Endothelial cell (in vitro differentiated cells): ENCODE results near the gene NEGR1. TPM values are rescaled to one million over a fixed set of nuclear protein-coding genes. Genes with fewer than 3 reads are reported as not detected.

Experiments used
- DNase-seq: peaks from one replicate; pipeline ENCODE4 v3.0.0; 2021; ENCODE audit warnings: low spot score
- H3K27ac Mint-ChIP-seq: one replicate; pipeline ENCODE4 v1.8.0; 2021; ENCODE audit warnings: mixed read lengths, inconsistent platforms; ENCODE audit not compliant: unreplicated experiment
- H3K27me3 Mint-ChIP-seq: one replicate; pipeline ENCODE4 v1.8.0; 2021; ENCODE audit warnings: mild to moderate bottlenecking, moderate library complexity, mixed read lengths, inconsistent platforms; ENCODE audit not compliant: unreplicated experiment
- H3K36me3 Mint-ChIP-seq: one replicate; pipeline ENCODE4 v1.8.0; 2021; ENCODE audit warnings: mild to moderate bottlenecking, low read depth, mixed read lengths, inconsistent platforms; ENCODE audit not compliant: unreplicated experiment
- H3K4me1 Mint-ChIP-seq: one replicate; pipeline ENCODE4 v1.8.0; 2021; ENCODE audit warnings: mild to moderate bottlenecking, mixed read lengths, inconsistent platforms; ENCODE audit not compliant: unreplicated experiment
- H3K4me3 Mint-ChIP-seq: one replicate; pipeline ENCODE4 v1.8.0; 2021; ENCODE audit warnings: mild to moderate bottlenecking, mixed read lengths, inconsistent platforms; ENCODE audit not compliant: unreplicated experiment
- H3K9me3 Mint-ChIP-seq: one replicate; pipeline ENCODE4 v1.8.0; 2021; ENCODE audit warnings: mixed read lengths, inconsistent platforms; ENCODE audit not compliant: unreplicated experiment
- CTCF ChIP-seq: fragments of 200-600 bp; sonication (generic); IDR thresholded peaks from one replicate; pipeline ENCODE4 v1.5.0; 2021; ENCODE audit warnings: antibody characterized with exemption; ENCODE audit not compliant: unreplicated experiment
- total RNA-seq: library from RNA; stranded (reverse); fragmentation: NEBNext Ultra II Directional; extraction: Animal tissue kit (Norgen Biotek cat#: 25700); gene quantifications from one replicate; pipeline ENCODE4 v1.2.1, GENCODE V29; 2021; ENCODE audit not compliant: unreplicated experiment

NEGR1 gene
- total RNA-seq, 1 donor from 2014 or later: 2.9 TPM

GRCh38 chr1:71743862-71744261 is 538.5 kb downstream of the NEGR1 start:
- H3K36me3 Mint-ChIP-seq: no peaks in the 10 kb centered on the region

GRCh38 chr1:71738910-71739309 is 543.4 kb downstream of the NEGR1 start:
- H3K36me3 Mint-ChIP-seq: no peaks in the 10 kb centered on the region
- H3K27ac Mint-ChIP-seq: no peak overlapping the region
- no peak for TF ChIP-seq CTCF
- H3K4me1 Mint-ChIP-seq: no peaks in the 10 kb centered on the region
- no peaks in the 10 kb centered on the region for H3K9me3 Mint-ChIP-seq
- H3K27me3 Mint-ChIP-seq: peaks cover 2% of the 10 kb centered on the region
- no peak overlapping the region for H3K4me3 Mint-ChIP-seq
- DNase-seq: no peak

More at GRCh38 chr1:71743862-71744261, 538.5 kb downstream of the NEGR1 start:
- H3K4me1 Mint-ChIP-seq: no peaks in the 10 kb centered on the region
- no peak for TF ChIP-seq CTCF
- no peak overlapping the region for H3K4me3 Mint-ChIP-seq
- peaks cover 2% of the 10 kb centered on the region for H3K27me3 Mint-ChIP-seq
- no peaks in the 10 kb centered on the region for H3K9me3 Mint-ChIP-seq
- DNase-seq: no peak
- H3K27ac Mint-ChIP-seq: no peak overlapping the region

GRCh38 chr1:71738256-71738655 is 544.1 kb downstream of the NEGR1 start:
- H3K4me3 Mint-ChIP-seq: no peak overlapping the region
- no peak for DNase-seq
- no peaks in the 10 kb centered on the region for H3K36me3 Mint-ChIP-seq
- no peak overlapping the region for H3K27ac Mint-ChIP-seq
- no peaks in the 10 kb centered on the region for H3K9me3 Mint-ChIP-seq
- H3K4me1 Mint-ChIP-seq: no peaks in the 10 kb centered on the region
- H3K27me3 Mint-ChIP-seq: peaks cover 2% of the 10 kb centered on the region
- TF ChIP-seq CTCF: no peak

- no peak for TF ChIP-seq CTCF
- Mint-ChIP-seq H3K4me3 (no peak overlapping the region), H3K9me3 (no peaks in the 10 kb centered on the region), H3K27ac (no peak overlapping the region), H3K36me3 (no peaks in the 10 kb centered on the region), H3K27me3 (peaks cover 2% of the 10 kb centered on the region), H3K4me1 (peaks cover 4% of the 10 kb centered on the region)
- DNase-seq: no peak
Measured at GRCh38 chr1:71737768-71738167, 544.6 kb downstream of the NEGR1 start.

GRCh38 chr1:71733121-71733520 is 549.2 kb downstream of the NEGR1 start:
- H3K27ac Mint-ChIP-seq: no peak overlapping the region
- no peak for DNase-seq
- no peak for TF ChIP-seq CTCF
- H3K9me3 Mint-ChIP-seq: no peaks in the 10 kb centered on the region
- H3K4me3 Mint-ChIP-seq: no peak overlapping the region
- no peaks in the 10 kb centered on the region for H3K36me3 Mint-ChIP-seq
- peaks cover 2% of the 10 kb centered on the region for H3K27me3 Mint-ChIP-seq
- peaks cover 10% of the 10 kb centered on the region for H3K4me1 Mint-ChIP-seq
